ENCODE measurements around the gene MFNG. TPM values are rescaled to one million over a fixed set of nuclear protein-coding genes. Genes with fewer than 3 reads are reported as not detected.

MFNG gene
- total RNA-seq: 3.4 TPM

GRCh38 chr22:37486224-37486845 is at the start of gene MFNG:
TSS of gene MFNG (minus strand) at chr22:37486384. CDS start at chr22:37486177, 207 bp downstream.

GRCh38 chr22:37519268-37520195 is 33.3 kb upstream of the MFNG start, which contains the start of gene CARD10:
TSS of gene CARD10 (minus strand) at chr22:37519415. CDS start at chr22:37519200, 215 bp downstream.

GRCh38 chr22:37427135-37427710 is 59.0 kb downstream of the MFNG start, which contains the start of gene ELFN2:
TSS of gene ELFN2 (minus strand) at chr22:37427479. CDS start at chr22:37375534, 51,945 bp downstream.

Other genes starting within 250 kb of the MFNG start
- gene RAC2, start 242.1 kb downstream of the MFNG start, total RNA-seq: not detected
- 1.3 TPM for gene CYTH4, start 203.9 kb downstream of the MFNG start, total RNA-seq
- gene ELFN2, start 58.9 kb downstream of the MFNG start, total RNA-seq: 21.9 TPM
- gene CARD10, start 33.0 kb upstream of the MFNG start, total RNA-seq: 2.2 TPM
- 2.5 TPM for gene CDC42EP1, start 74.1 kb upstream of the MFNG start, total RNA-seq
- gene LGALS2, start 93.7 kb upstream of the MFNG start, total RNA-seq: not detected
- 70.4 TPM for gene GGA1, start 122.5 kb upstream of the MFNG start, total RNA-seq
- gene SH3BP1, start 153.3 kb upstream of the MFNG start, total RNA-seq: 0.94 TPM
- 42.6 TPM for gene PDXP, start 172.3 kb upstream of the MFNG start, total RNA-seq
- gene LGALS1, start 189.3 kb upstream of the MFNG start, total RNA-seq: 69.8 TPM
- 16.3 TPM for gene NOL12, start 200.0 kb upstream of the MFNG start, total RNA-seq
- gene TRIOBP, start 210.7 kb upstream of the MFNG start, total RNA-seq: 35.7 TPM